Measurements from ENCODE around the gene MEGF9. TPM values are rescaled to one million over a fixed set of nuclear protein-coding genes. Genes with fewer than 3 reads are reported as not detected.

MEGF9 gene
- total RNA-seq, 2 experiments from 2014 or later: 10.6 TPM

DNA sequence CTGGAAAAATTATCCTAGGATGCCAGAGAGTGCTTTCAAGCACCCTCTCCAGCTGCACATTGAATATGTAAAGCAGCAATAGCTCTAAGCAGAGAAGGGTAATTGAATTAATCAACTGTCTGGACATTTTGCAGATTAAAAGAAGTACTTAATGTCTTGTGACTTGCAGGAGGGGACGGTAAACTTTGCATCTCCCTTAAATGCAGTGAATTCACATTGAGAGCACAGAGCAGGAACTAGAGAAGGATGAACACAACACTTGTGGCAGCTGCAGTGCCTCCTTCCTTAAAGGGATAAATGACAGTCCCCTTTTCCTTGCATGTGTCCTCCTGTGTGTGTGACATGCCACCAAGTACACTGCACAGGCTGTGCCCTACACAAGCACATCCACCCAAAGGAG is 126.9 kb downstream of the MEGF9 start:
- CTCF ChIA-PET: interaction anchor here (0.7 to 1.3 kb wide), 2 partner anchors 33 to 1470 kb away, joined by 3 read pairs; no protein-coding TSS in a partner anchor
- H3K4me3 Mint-ChIP-seq: no peak overlapping the region
- POLR2A ChIA-PET: interaction anchor here (1.5 to 1.7 kb wide), 2 partner anchors 23 to 131 kb away, joined by 4 to 5 read pairs; no protein-coding TSS in a partner anchor

GRCh38 chr9:120583958-120584369 is 130.3 kb downstream of the MEGF9 start:
- H3K27ac Mint-ChIP-seq: no peak overlapping the region
- POLR2A ChIA-PET: interaction anchor here (1.0 kb wide), 1 partner anchor 129 kb away, joined by 3 read pairs; no protein-coding TSS in a partner anchor
- peaks cover 35% of the 10 kb centered on the region for H3K4me1 Mint-ChIP-seq
- CTCF ChIA-PET: no interaction called here
- H3K36me3 Mint-ChIP-seq (ENCODE audit: low read depth): peaks cover 17% of the 10 kb centered on the region
- peaks cover 2% of the 10 kb centered on the region for H3K9me3 Mint-ChIP-seq
- no peak overlapping the region for H3K4me3 Mint-ChIP-seq
- H3K27me3 Mint-ChIP-seq: peaks cover 2% of the 10 kb centered on the region
- DNase-seq: peak; percentile 59

More for the DNA sequence above, 126.9 kb downstream of the MEGF9 start:
- DNase-seq: no peak
- no peak overlapping the region for H3K27ac Mint-ChIP-seq
- H3K4me1 Mint-ChIP-seq: peaks cover 12% of the 10 kb centered on the region
- H3K9me3 Mint-ChIP-seq: no peaks in the 10 kb centered on the region
- H3K36me3 Mint-ChIP-seq (ENCODE audit: low read depth): no peaks in the 10 kb centered on the region
- H3K27me3 Mint-ChIP-seq: peaks cover 2% of the 10 kb centered on the region

GRCh38 chr9:120580051-120580896 is 134.0 kb downstream of the MEGF9 start, which contains the start of gene CDK5RAP2:
Gene CDK5RAP2, minus strand, starts transcription at chr9:120580167. Its CDS starts 189 bp downstream, at chr9:120579978.
- H3K27me3 Mint-ChIP-seq: peaks cover 2% of the 10 kb centered on the region
- peak; percentile 94 for DNase-seq

DNA sequence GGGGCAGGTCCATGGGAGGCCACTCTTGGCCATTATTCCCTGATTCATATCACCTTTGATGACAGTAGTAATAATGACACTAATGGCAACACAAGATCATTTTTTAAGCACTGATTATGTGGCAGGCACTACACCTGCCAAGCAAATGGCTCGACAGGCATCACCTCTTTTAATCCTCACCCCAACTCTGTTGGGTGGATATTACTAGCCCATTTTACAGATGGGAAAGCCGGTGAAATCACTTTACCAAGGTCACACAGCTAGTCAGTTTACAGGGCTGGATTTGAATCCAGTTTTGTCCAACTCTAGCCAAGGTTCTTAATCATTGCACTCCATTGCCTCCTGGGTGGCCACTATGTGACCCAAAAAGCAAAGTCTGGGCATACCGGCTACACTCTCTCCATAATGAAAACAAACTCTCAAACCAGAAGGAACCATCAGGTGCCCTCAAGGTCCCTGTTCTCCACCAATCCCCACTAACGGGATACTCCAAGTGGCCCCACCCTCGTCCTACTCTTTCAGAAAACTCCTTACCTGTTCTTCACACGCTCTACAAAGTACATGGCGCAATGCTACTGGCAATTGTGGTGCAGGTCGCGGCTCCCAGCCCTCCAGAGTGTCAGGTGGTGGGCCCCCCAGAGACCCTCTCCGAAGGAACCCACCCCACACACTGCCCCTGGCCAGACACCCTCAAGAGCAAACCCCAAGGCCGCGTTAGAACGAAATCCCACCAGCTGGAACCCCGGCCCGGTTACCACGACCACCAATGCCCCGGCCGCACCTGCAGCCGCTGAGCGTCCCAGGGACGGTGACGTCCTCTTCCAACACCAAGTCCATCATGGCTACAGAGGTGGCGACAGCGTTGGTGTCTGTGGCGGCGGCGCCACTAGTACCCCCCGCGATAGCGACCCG is 134.9 kb downstream of the MEGF9 start:
- DNase-seq: no peak
- Mint-ChIP-seq H3K4me3 (peak overlapping the region; percentile 95), H3K36me3 (ENCODE audit: low read depth) (peaks cover 39% of the 10 kb centered on the region), H3K4me1 (peaks cover 63% of the 10 kb centered on the region), H3K27ac (peak overlapping the region; percentile 90), H3K27me3 (no peaks in the 10 kb centered on the region), H3K9me3 (peaks cover 2% of the 10 kb centered on the region)
- POLR2A ChIA-PET: interaction anchor here (0.8 to 0.9 kb wide), 2 partner anchors 8 to 34 kb away, joined by 3 to 4 read pairs; no protein-coding TSS in a partner anchor
- CTCF ChIA-PET: no interaction called here

More at GRCh38 chr9:120580051-120580896, 134.0 kb downstream of the MEGF9 start, which contains the start of gene CDK5RAP2:
- Mint-ChIP-seq H3K27ac (peak within 1 kb of the TSS; percentile 90), H3K9me3 (peaks cover 2% of the 10 kb centered on the region), H3K36me3 (ENCODE audit: low read depth) (peaks cover 39% of the 10 kb centered on the region), H3K4me3 (peak within 1 kb of the TSS; percentile 95), H3K4me1 (peaks cover 66% of the 10 kb centered on the region)
- CTCF ChIA-PET: interaction anchor here (0.8 kb wide), 1 partner anchor 132 kb away, joined by 4 read pairs; no protein-coding TSS in a partner anchor
- POLR2A ChIA-PET: interaction anchor here (0.6 to 0.9 kb wide), 3 partner anchors 9 to 173 kb away, joined by 3 to 4 read pairs (median 3); no protein-coding TSS in a partner anchor

DNA sequence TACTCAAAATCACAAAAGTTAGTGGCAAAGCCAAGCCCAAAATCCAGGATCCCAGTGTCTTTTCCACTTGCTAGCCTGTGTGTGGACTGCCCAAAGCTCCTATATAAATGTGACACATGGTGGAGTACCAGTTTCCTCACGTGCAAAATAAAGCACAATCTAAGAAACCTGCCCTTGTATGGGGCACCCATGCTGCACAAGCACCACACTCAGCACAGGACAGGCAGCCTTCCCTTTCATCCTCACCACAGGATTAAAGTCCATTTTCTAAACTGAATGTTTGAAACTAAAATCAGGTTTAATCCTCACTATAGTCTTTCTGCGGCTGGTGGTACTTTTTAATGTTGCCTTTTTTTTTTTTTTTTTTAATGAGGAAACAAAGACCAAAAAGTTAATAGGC is 139.8 kb downstream of the MEGF9 start:
- CTCF ChIA-PET: no interaction called here
- Mint-ChIP-seq H3K36me3 (ENCODE audit: low read depth) (peaks cover 46% of the 10 kb centered on the region), H3K27me3 (no peaks in the 10 kb centered on the region), H3K27ac (no peak overlapping the region), H3K9me3 (no peaks in the 10 kb centered on the region), H3K4me1 (peaks cover 45% of the 10 kb centered on the region), H3K4me3 (no peak overlapping the region)
- POLR2A ChIA-PET: no interaction called here
- no peak for DNase-seq

- CTCF ChIA-PET: no interaction called here
- no peaks in the 10 kb centered on the region for H3K27me3 Mint-ChIP-seq
- peaks cover 54% of the 10 kb centered on the region for H3K36me3 Mint-ChIP-seq (ENCODE audit: low read depth)
- H3K4me1 Mint-ChIP-seq: peaks cover 28% of the 10 kb centered on the region
- no peak overlapping the region for H3K27ac Mint-ChIP-seq
- no peaks in the 10 kb centered on the region for H3K9me3 Mint-ChIP-seq
- no peak overlapping the region for H3K4me3 Mint-ChIP-seq
- POLR2A ChIA-PET: no interaction called here
- no peak for DNase-seq
Measured at GRCh38 chr9:120572472-120572871, 141.8 kb downstream of the MEGF9 start.

GRCh38 chr9:120571443-120572257 is 142.6 kb downstream of the MEGF9 start:
- POLR2A ChIA-PET: interaction anchor here (1.0 kb wide), 1 partner anchor 8 kb away, joined by 3 read pairs; the partner anchor contains the start of gene CDK5RAP2
- no peak for DNase-seq
- no peak overlapping the region for H3K4me3 Mint-ChIP-seq
- CTCF ChIA-PET: interaction anchor here (0.5 kb wide), 1 partner anchor 178 kb away, joined by 4 read pairs; no protein-coding TSS in a partner anchor
- H3K9me3 Mint-ChIP-seq: no peaks in the 10 kb centered on the region
- H3K27ac Mint-ChIP-seq: no peak overlapping the region
- H3K4me1 Mint-ChIP-seq: peaks cover 20% of the 10 kb centered on the region
- H3K27me3 Mint-ChIP-seq: no peaks in the 10 kb centered on the region
- peaks cover 54% of the 10 kb centered on the region for H3K36me3 Mint-ChIP-seq (ENCODE audit: low read depth)

GRCh38 chr9:120570296-120570695 is 144.0 kb downstream of the MEGF9 start:
- Mint-ChIP-seq H3K27ac (no peak overlapping the region), H3K9me3 (no peaks in the 10 kb centered on the region), H3K36me3 (ENCODE audit: low read depth) (peaks cover 58% of the 10 kb centered on the region), H3K4me3 (no peak overlapping the region), H3K4me1 (peaks cover 10% of the 10 kb centered on the region), H3K27me3 (no peaks in the 10 kb centered on the region)
- CTCF ChIA-PET: no interaction called here
- POLR2A ChIA-PET: no interaction called here
- no peak for DNase-seq

GRCh38 chr9:120569556-120569955 is 144.7 kb downstream of the MEGF9 start:
- Mint-ChIP-seq H3K36me3 (ENCODE audit: low read depth) (peaks cover 64% of the 10 kb centered on the region), H3K27me3 (no peaks in the 10 kb centered on the region), H3K4me3 (no peak overlapping the region), H3K27ac (no peak overlapping the region), H3K4me1 (peaks cover 9% of the 10 kb centered on the region), H3K9me3 (no peaks in the 10 kb centered on the region)
- ChIA-PET POLR2A (no interaction called here), CTCF (no interaction called here)
- DNase-seq: no peak

DNA sequence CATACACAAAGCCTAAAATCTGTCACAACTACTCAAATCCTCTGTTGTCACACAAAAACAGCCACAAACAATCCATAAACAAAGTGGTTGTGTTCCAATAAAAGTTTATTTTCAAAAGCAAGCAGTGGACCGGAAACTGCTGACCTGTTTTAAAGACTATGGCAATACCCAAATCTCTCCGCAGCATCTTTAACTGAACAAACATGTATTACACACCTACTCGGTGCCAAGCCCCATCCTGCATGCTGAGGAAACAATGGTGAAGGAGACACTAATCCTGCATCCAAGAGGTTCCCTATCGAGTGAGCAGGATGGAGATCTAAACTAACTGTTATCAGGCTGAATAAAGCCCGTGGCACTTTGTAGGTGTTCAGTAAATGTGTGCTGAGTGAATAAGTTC is 145.5 kb downstream of the MEGF9 start:
- no peak for DNase-seq
- no peak overlapping the region for H3K4me3 Mint-ChIP-seq
- H3K27ac Mint-ChIP-seq: no peak overlapping the region
- no peaks in the 10 kb centered on the region for H3K27me3 Mint-ChIP-seq
- ChIA-PET POLR2A (no interaction called here), CTCF (no interaction called here)
- H3K4me1 Mint-ChIP-seq: peaks cover 2% of the 10 kb centered on the region
- H3K9me3 Mint-ChIP-seq: no peaks in the 10 kb centered on the region
- peaks cover 68% of the 10 kb centered on the region for H3K36me3 Mint-ChIP-seq (ENCODE audit: low read depth)

DNA sequence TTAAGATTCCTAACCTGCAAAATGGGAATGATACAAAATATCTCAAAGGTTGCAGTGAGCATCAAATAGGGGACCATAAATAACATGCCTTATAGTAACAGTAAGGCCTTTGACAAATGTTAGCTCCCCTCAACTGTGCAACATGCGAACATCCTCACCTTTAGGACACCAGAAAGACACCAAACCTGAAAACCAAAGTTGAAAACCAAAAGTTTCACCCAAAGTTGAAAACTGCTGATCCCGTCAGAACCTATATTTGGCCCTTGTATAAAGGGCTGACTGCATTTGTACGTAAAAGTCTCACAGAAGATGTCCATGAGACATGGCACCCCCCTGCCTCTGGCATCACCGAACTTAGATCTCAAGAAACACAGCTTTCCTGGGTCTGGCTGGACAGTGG is 146.4 kb downstream of the MEGF9 start:
- no peak for DNase-seq
- H3K4me1 Mint-ChIP-seq: peaks cover 6% of the 10 kb centered on the region
- H3K27ac Mint-ChIP-seq: no peak overlapping the region
- no peaks in the 10 kb centered on the region for H3K9me3 Mint-ChIP-seq
- POLR2A ChIA-PET: no interaction called here
- no peaks in the 10 kb centered on the region for H3K27me3 Mint-ChIP-seq
- H3K36me3 Mint-ChIP-seq (ENCODE audit: low read depth): peaks cover 74% of the 10 kb centered on the region
- no peak overlapping the region for H3K4me3 Mint-ChIP-seq
- CTCF ChIA-PET: no interaction called here

GRCh38 chr9:120567081-120567480 is 147.2 kb downstream of the MEGF9 start:
- H3K36me3 Mint-ChIP-seq (ENCODE audit: low read depth): peaks cover 79% of the 10 kb centered on the region
- H3K4me1 Mint-ChIP-seq: peaks cover 6% of the 10 kb centered on the region
- no peaks in the 10 kb centered on the region for H3K27me3 Mint-ChIP-seq
- ChIA-PET POLR2A (no interaction called here), CTCF (no interaction called here)
- no peak overlapping the region for H3K27ac Mint-ChIP-seq
- H3K9me3 Mint-ChIP-seq: no peaks in the 10 kb centered on the region
- DNase-seq: no peak
- H3K4me3 Mint-ChIP-seq: no peak overlapping the region
